Lung (tissue), 12 donors: ENCODE measurements around the gene EFHC2. TPM values are rescaled to one million over a fixed set of nuclear protein-coding genes. Genes with fewer than 3 reads are reported as not detected.
A peak's percentile ranks its signal among the peaks of the same experiment; 100 is the strongest.
"Not testable (repeated sequence)": the region's sequence is repeated elsewhere in the genome, so short reads cannot be mapped to it uniquely, and the experiment has no call there.

Experiments used
- ATAC-seq: fragments of 200-7000 bp; cut with Tn5 transposase; one replicate; pipeline ENCODE4 v1.9.1; 2020; ENCODE audit warnings: moderate number of reproducible peaks; ENCODE audit not compliant: insufficient read depth, low FRiP score
- DNase-seq, 3 donors: peaks; one replicate each; pipeline ENCODE4 v3.0.0-alpha.2; 2013 to 2017
- H3K27ac ChIP-seq, 2 donors: one replicate each; pipeline ENCODE4 v1.5.1; 2013; ENCODE audit warnings: mild to moderate bottlenecking in 2 of 2, moderate library complexity in 2 of 2, control low read depth in 1 of 2, inconsistent platforms in 1 of 2, low read depth in 1 of 2, low read length in 1 of 2
- H3K27me3 ChIP-seq, 3 donors: one replicate each; pipeline ENCODE4 v1.5.1; 2013; ENCODE audit warnings: low read length in 2 of 3; ENCODE audit not compliant: control insufficient read depth in 3 of 3, insufficient read depth in 3 of 3
- H3K36me3 ChIP-seq, 4 donors: one replicate each; pipeline ENCODE4 v1.5.1; 2013; ENCODE audit warnings: low read length in 4 of 4, mild to moderate bottlenecking in 1 of 4, moderate library complexity in 1 of 4; ENCODE audit not compliant: control insufficient read depth in 4 of 4, insufficient read depth in 4 of 4
- H3K4me1 ChIP-seq, 5 donors: one replicate each; pipeline ENCODE4 v1.5.1; 2013; ENCODE audit warnings: low read length in 5 of 5, mild to moderate bottlenecking in 2 of 5, moderate library complexity in 1 of 5; ENCODE audit not compliant: control insufficient read depth in 5 of 5, insufficient read depth in 5 of 5
- H3K4me3 ChIP-seq: one replicate; pipeline ENCODE4 v1.5.1; 2013; ENCODE audit warnings: mild to moderate bottlenecking, control low read depth, moderate library complexity
- H3K9ac ChIP-seq, 2 donors: one replicate each; pipeline ENCODE4 v1.5.1; 2013; ENCODE audit warnings: low read length in 2 of 2, control low read depth in 1 of 2; ENCODE audit not compliant: insufficient read depth in 1 of 2
- H3K9me3 ChIP-seq, 4 donors: one replicate each; pipeline ENCODE4 v1.5.1; 2013; ENCODE audit warnings: low read length in 3 of 4, mild to moderate bottlenecking in 1 of 4, moderate library complexity in 1 of 4; ENCODE audit not compliant: control insufficient read depth in 4 of 4, insufficient read depth in 3 of 4
- CTCF ChIP-seq: IDR thresholded peaks from 2 replicates; pipeline ENCODE4 v1.5.1; 2012; ENCODE audit warnings: mild to moderate bottlenecking; ENCODE audit errors: control extremely low read depth, extremely low read depth
- WGBS, 2 donors: extraction: QIAGEN DNeasy Blood & Tissue Kit; methylation state at CpG; one replicate each; pipeline ENCODE4 v1.1.7; 2013; 5-methylcytosine and 5-hydroxymethylcytosine counted together
- polyA plus RNA-seq, 2 donors: library from polyadenylated mRNA; stranded (reverse); fragments of 200-250 nt; gene quantifications; one replicate each; pipeline ENCODE4 v1.2.1, GENCODE V29; 2013
- total RNA-seq, 2 donors: library from RNA; depleted of rRNA in 1 of 2; stranded (reverse); fragments of >200 nt in 1 of 2; gene quantifications; one replicate each; pipeline ENCODE4 v1.2.1, GENCODE V29; 2014 to 2021
- donor health status: control.
- donor health status: control.
- donor health status: Bipolar disorder and iron deficiency.
- donor health status: healthy.
- donor health status: DM: yes; HTN: yes; CAD: no.

EFHC2 gene
- total and polyA plus RNA-seq, 4 donors: 2.4 to 8.3 (median 5.0) TPM

GRCh38 chrX:44260609-44261008, 82.9 kb downstream of the EFHC2 start:
- Histone ChIP-seq H3K4me1 (no peaks in the 10 kb centered on the region), H3K27ac (no peak overlapping the region), H3K4me3 (no peak overlapping the region), H3K9me3 (no peaks in the 10 kb centered on the region), H3K27me3 (peaks cover 0 to 12% (median 9%) of the 10 kb centered on the region in 3 donors), H3K9ac (no peak overlapping the region), H3K36me3 (no peaks in the 10 kb centered on the region)
- DNase-seq: no peak
- no peak for ATAC-seq
- TF ChIP-seq CTCF: no peak

- not testable (repeated sequence) for H3K4me1 ChIP-seq, ATAC-seq, H3K4me3 ChIP-seq, H3K9ac ChIP-seq, H3K27ac ChIP-seq, DNase-seq, H3K9me3 ChIP-seq, H3K36me3 ChIP-seq
- H3K27me3 ChIP-seq: peaks cover 0 to 10% (median 0%) of the 10 kb centered on the region in 3 donors
- 24 to 73% methylated on average over 2 of the region's 2 CpGs for WGBS, 2 donors
Observed at GRCh38 chrX:44255742-44256141, 87.7 kb downstream of the EFHC2 start.

GRCh38 chrX:44253575-44253942, 89.9 kb downstream of the EFHC2 start:
- Histone ChIP-seq H3K9ac (no peak overlapping the region), H3K4me1 (peaks cover 0 to 5% (median 0%) of the 10 kb centered on the region in 5 donors), H3K36me3 (no peaks in the 10 kb centered on the region), H3K4me3 (no peak overlapping the region), H3K27ac (peak overlapping the region in 1 of 2 donors; percentile 17), H3K27me3 (peaks cover 0 to 14% (median 2%) of the 10 kb centered on the region in 3 donors), H3K9me3 (no peaks in the 10 kb centered on the region)
- ATAC-seq (no peak), DNase-seq (no peak)
- TF ChIP-seq CTCF: no peak
- 27 to 31% methylated on average over 4 of the region's 4 CpGs for WGBS, 2 donors

GRCh38 chrX:44252688-44253574, 90.5 kb downstream of the EFHC2 start:
- not testable (repeated sequence) for H3K9ac ChIP-seq, ATAC-seq, H3K4me3 ChIP-seq, H3K36me3 ChIP-seq, H3K9me3 ChIP-seq, H3K4me1 ChIP-seq
- peaks cover 0 to 16% (median 2%) of the 10 kb centered on the region in 3 donors for H3K27me3 ChIP-seq
- DNase-seq: peak; percentile 61 to 70 (median 69)
- 34 to 42% methylated on average over 15 to 17 of the region's 17 CpGs for WGBS, 2 donors
- peak overlapping the region in 1 of 2 donors; percentile 17 for H3K27ac ChIP-seq
